GM12891 (cell line): ENCODE measurements around the gene EDARADD.

Experiments used
- POLR2A ChIP-seq: IDR thresholded peaks from 2 replicates; pipeline ENCODE4 v1.6.1; 2011; ENCODE audit warnings: low read depth, low read length, control low read depth
- POLR2AphosphoS5 ChIP-seq: IDR thresholded peaks from 2 replicates; pipeline ENCODE4 v1.6.1; 2011; ENCODE audit warnings: low read depth, low read length, control low read depth
- POU2F2 ChIP-seq: IDR thresholded peaks from 2 replicates; pipeline ENCODE4 v1.6.1; 2011; ENCODE audit warnings: low read depth, mild to moderate bottlenecking, control low read depth, low read length, moderate library complexity
- TAF1 ChIP-seq: IDR thresholded peaks from 2 replicates; pipeline ENCODE4 v1.6.1; 2011; ENCODE audit warnings: low read depth, low read length, control low read depth

GRCh38 chr1:236422517-236422876 lies 28.4 kb downstream of the EDARADD start:
- TF ChIP-seq TAF1 (no peak), POLR2A (no peak), POLR2AphosphoS5 (no peak), POU2F2 (no peak)
